WERI-Rb-1 (cell line): ENCODE data around the gene TSNAX.
A peak's percentile ranks its signal among the peaks of the same experiment; 100 is the strongest.

ENCODE experiments used
- DNase-seq: peaks from one replicate; pipeline ENCODE4 v3.0.0-alpha.2; 2020
- H3K27ac ChIP-seq: fragments of 250-450 bp; sonication (Bioruptor Pico); 2 replicates; pipeline ENCODE4 v1.5.1; 2020; ENCODE audit warnings: mild to moderate bottlenecking, moderate library complexity
- H3K27me3 ChIP-seq: fragments of 250-450 bp; sonication (Bioruptor Pico); 2 replicates; pipeline ENCODE4 v1.5.1; 2021; ENCODE audit warnings: mild to moderate bottlenecking, low read depth, moderate library complexity; ENCODE audit not compliant: insufficient read depth, severe bottlenecking
- H3K36me3 ChIP-seq: fragments of 250-450 bp; sonication (Bioruptor Pico); 2 replicates; pipeline ENCODE4 v1.5.1; 2020; ENCODE audit warnings: mild to moderate bottlenecking, moderate library complexity
- H3K4me3 ChIP-seq: 2 replicates; pipeline ENCODE4 v1.5.1; 2011; ENCODE audit warnings: low read depth, mild to moderate bottlenecking, control low read depth, low read length
- H3K9me3 ChIP-seq: fragments of 250-450 bp; sonication (Bioruptor Pico); 2 replicates; pipeline ENCODE4 v1.5.1; 2021; ENCODE audit warnings: mild to moderate bottlenecking, moderate library complexity; ENCODE audit not compliant: severe bottlenecking
- TF ChIP-seq, protein P1 (sequence below): IDR thresholded peaks from 2 replicates; pipeline ENCODE4 v1.5.1; 2011; ENCODE audit warnings: low read depth, mild to moderate bottlenecking, control low read depth, inconsistent platforms, low read length

Gene TSNAX, protein sequence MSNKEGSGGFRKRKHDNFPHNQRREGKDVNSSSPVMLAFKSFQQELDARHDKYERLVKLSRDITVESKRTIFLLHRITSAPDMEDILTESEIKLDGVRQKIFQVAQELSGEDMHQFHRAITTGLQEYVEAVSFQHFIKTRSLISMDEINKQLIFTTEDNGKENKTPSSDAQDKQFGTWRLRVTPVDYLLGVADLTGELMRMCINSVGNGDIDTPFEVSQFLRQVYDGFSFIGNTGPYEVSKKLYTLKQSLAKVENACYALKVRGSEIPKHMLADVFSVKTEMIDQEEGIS

DNA sequence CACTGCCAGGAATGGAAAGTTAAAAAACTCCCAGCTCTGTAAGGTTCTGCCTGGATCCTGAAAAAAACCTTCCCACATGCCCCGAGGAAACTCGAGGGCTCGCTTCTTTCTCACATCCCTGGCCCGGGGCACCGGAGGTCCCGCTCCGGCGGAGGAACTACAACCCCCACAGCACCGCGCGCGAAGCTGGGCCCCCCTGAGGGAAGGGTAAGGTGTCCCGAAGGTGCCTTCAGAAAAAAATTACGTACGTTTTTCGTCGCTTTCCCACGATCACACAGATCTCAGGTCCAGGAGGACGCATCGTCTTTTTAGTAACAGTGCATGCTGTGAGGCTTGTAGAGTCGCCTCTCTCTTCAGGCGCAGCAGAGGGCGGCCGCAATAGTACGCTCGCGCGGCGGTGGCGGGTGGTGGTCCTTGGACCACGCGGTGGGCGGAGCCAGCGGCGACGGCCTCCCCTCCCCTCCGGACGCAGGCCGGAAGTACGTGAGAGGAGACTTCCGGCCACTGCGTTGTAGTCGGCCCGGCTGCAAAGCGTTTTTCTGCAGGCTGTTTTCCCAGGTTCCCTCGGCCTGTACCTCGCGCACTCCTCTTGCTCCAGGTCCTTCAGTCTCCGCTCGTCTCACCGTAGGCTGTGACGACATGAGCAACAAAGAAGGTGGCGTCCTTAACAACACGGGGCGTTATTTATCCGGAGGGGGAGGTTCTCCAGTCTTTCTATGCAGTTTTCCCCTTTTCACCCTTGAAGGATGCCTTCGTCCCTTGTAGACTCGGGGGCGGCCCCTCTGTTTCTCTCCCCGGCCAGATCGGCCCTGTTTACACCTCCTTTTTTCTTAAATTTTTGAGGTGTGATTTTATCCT lies at the start of gene TSNAX:
TSS of gene TSNAX (plus strand) at position 498 of the 858 bp plus-strand sequence. CDS start at position 640, 142 bp downstream.
- H3K27me3 ChIP-seq, result no peaks in the 10 kb centered on the region
- H3K36me3 ChIP-seq, result peaks cover 15% of the 10 kb centered on the region
- H3K4me3 ChIP-seq, result peak within 1 kb of the TSS; percentile 99
- DNase-seq, result peak; percentile 95
- TF ChIP-seq, protein P1, sequence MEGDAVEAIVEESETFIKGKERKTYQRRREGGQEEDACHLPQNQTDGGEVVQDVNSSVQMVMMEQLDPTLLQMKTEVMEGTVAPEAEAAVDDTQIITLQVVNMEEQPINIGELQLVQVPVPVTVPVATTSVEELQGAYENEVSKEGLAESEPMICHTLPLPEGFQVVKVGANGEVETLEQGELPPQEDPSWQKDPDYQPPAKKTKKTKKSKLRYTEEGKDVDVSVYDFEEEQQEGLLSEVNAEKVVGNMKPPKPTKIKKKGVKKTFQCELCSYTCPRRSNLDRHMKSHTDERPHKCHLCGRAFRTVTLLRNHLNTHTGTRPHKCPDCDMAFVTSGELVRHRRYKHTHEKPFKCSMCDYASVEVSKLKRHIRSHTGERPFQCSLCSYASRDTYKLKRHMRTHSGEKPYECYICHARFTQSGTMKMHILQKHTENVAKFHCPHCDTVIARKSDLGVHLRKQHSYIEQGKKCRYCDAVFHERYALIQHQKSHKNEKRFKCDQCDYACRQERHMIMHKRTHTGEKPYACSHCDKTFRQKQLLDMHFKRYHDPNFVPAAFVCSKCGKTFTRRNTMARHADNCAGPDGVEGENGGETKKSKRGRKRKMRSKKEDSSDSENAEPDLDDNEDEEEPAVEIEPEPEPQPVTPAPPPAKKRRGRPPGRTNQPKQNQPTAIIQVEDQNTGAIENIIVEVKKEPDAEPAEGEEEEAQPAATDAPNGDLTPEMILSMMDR, result no peak
- peak within 1 kb of the TSS; percentile 96 for H3K27ac ChIP-seq
- H3K9me3 ChIP-seq, result no peaks in the 10 kb centered on the region

DNA sequence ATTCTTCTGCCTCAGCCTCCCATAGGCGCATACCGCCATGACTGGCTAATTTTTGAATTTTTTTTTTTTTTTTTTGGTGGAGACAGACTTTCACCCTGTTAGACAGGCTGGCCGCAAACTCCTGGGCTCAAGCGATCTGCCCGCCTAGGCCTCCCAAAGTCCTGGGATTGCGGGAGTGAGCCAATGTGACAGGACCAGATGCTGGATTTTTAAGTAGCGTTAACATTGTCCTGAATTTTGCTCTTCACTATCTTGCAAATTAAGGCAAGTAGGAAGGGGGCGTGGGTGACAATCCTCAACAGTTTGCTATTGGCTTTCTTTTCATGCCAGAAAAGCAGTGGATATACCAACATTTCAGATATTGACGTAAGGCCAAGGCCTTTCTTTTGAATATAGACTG lies 49.7 kb upstream of the TSNAX start:
- DNase-seq, result no peak
- Histone ChIP-seq H3K27me3 (no peaks in the 10 kb centered on the region), H3K4me3 (no peak overlapping the region), H3K36me3 (no peaks in the 10 kb centered on the region), H3K27ac (no peak overlapping the region), H3K9me3 (peaks cover 3% of the 10 kb centered on the region)
- TF ChIP-seq, protein P1, result no peak

DNA sequence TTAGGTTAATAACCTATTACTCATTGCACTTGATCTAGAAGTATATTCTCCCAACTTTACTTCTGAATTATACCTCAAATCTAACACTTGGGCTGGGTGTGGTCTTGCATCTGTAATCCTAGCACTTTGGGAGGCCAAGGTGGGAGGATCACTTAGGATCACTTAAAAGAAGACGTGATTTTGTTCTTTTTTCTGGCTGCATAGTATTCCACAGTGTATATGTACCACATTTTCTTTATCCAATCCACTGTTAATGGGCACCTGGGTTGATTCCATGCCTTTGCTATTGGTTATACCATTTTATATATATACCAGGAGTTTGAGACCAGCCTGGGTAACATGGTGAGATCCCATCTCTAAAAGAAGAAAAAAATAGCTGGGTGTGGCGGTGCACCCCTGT lies 48.5 kb upstream of the TSNAX start:
- no peaks in the 10 kb centered on the region for H3K36me3 ChIP-seq
- no peak overlapping the region for H3K4me3 ChIP-seq
- H3K27me3 ChIP-seq, result no peaks in the 10 kb centered on the region
- TF ChIP-seq, protein P1, result no peak
- H3K27ac ChIP-seq, result no peak overlapping the region
- H3K9me3 ChIP-seq, result peaks cover 3% of the 10 kb centered on the region
- no peak for DNase-seq

GRCh38 chr1:231481289-231481688 lies 47.2 kb upstream of the TSNAX start:
- TF ChIP-seq, protein P1, result no peak
- Histone ChIP-seq H3K4me3 (no peak overlapping the region), H3K27me3 (no peaks in the 10 kb centered on the region), H3K36me3 (no peaks in the 10 kb centered on the region), H3K27ac (no peak overlapping the region), H3K9me3 (peaks cover 3% of the 10 kb centered on the region)
- DNase-seq, result no peak

GRCh38 chr1:231485029-231485784 lies 43.3 kb upstream of the TSNAX start:
- H3K27me3 ChIP-seq, result no peaks in the 10 kb centered on the region
- no peaks in the 10 kb centered on the region for H3K36me3 ChIP-seq
- no peak for DNase-seq
- no peak overlapping the region for H3K27ac ChIP-seq
- no peak overlapping the region for H3K4me3 ChIP-seq
- TF ChIP-seq, protein P1, result no peak
- no peaks in the 10 kb centered on the region for H3K9me3 ChIP-seq
